Measurements from ENCODE around the gene FGF7. TPM values are rescaled to one million over a fixed set of nuclear protein-coding genes. Genes with fewer than 3 reads are reported as not detected.

FGF7 gene
- total and polyA plus RNA-seq, 2 donors (not counting 1 experiment from before 2014, with no cell fraction given): 61.5 to 488 TPM

- Histone ChIP-seq H3K9ac (ENCODE audit: insufficient read depth, low read length) (no peak overlapping the region), H3K27ac (ENCODE audit: insufficient read depth, low read length) (peak overlapping the region; percentile 19), H3K4me3 (replicated peaks in 1 of 4; ENCODE audit: control extremely low read depth in 1 of 4, insufficient read depth in 1 of 4, low read depth in 3 of 4, low read length in 4 of 4) (peak overlapping the region in 3 of 4 experiments; percentile 9 to 48 (median 33)), H3K36me3 (ENCODE audit: control insufficient read depth, insufficient read depth, low read length) (no peaks in the 10 kb centered on the region), H4K20me1 (ENCODE audit: control insufficient read depth, extremely low read depth, insufficient read depth, low read length) (no peaks in the 10 kb centered on the region), H3K4me2 (ENCODE audit: extremely low read depth, insufficient read depth, low read length) (peak overlapping the region; percentile 61), H3K4me1 (ENCODE audit: control insufficient read depth, extremely low read depth, insufficient read depth, low read length) (peaks cover 2% of the 10 kb centered on the region), H3K79me2 (ENCODE audit: control insufficient read depth, insufficient read depth, low read length) (peaks cover 22% of the 10 kb centered on the region), H3K27me3 (ENCODE audit: control insufficient read depth, insufficient read depth, low read length) (no peaks in the 10 kb centered on the region), H3K9me3 (ENCODE audit: control insufficient read depth, insufficient read depth, low read depth, low read length) (no peaks in the 10 kb centered on the region), H2AFZ (ENCODE audit: low read length) (peak overlapping the region; percentile 40)
- DNase-seq (ENCODE audit: low read depth in 2 of 2): no peak
- TF ChIP-seq EZH2 (IDR thresholded peaks at IDR 0.05; ENCODE audit: low read length, missing control alignments) (no peak), CTCF (conservative IDR thresholded peaks at IDR 0.05 in 1 of 2, IDR thresholded peaks at IDR 0.05 in 1 of 2; ENCODE audit: low read depth in 1 of 2, low read length in 2 of 2) (no peak)
These were observed 43.1 kb downstream of the FGF7 start for GRCh38 chr15:49466119-49466518.

- H3K4me2 ChIP-seq (ENCODE audit: extremely low read depth, insufficient read depth, low read length): peak overlapping the region; percentile 0
- peaks cover 4% of the 10 kb centered on the region for H3K4me1 ChIP-seq (ENCODE audit: control insufficient read depth, extremely low read depth, insufficient read depth, low read length)
- TF ChIP-seq CTCF (conservative IDR thresholded peaks at IDR 0.05 in 1 of 2, IDR thresholded peaks at IDR 0.05 in 1 of 2; ENCODE audit: low read depth in 1 of 2, low read length in 2 of 2) (no peak), EZH2 (IDR thresholded peaks at IDR 0.05; ENCODE audit: low read length, missing control alignments) (no peak)
- H3K9ac ChIP-seq (ENCODE audit: insufficient read depth, low read length): no peak overlapping the region
- no peaks in the 10 kb centered on the region for H3K9me3 ChIP-seq (ENCODE audit: control insufficient read depth, insufficient read depth, low read depth, low read length)
- H4K20me1 ChIP-seq (ENCODE audit: control insufficient read depth, extremely low read depth, insufficient read depth, low read length): no peaks in the 10 kb centered on the region
- H3K36me3 ChIP-seq (ENCODE audit: control insufficient read depth, insufficient read depth, low read length): peaks cover 1% of the 10 kb centered on the region
- peak in 1 of 2 donors; percentile 52 for DNase-seq (ENCODE audit: low read depth in 2 of 2)
- no peak overlapping the region for H3K4me3 ChIP-seq (replicated peaks in 1 of 4; ENCODE audit: control extremely low read depth in 1 of 4, insufficient read depth in 1 of 4, low read depth in 3 of 4, low read length in 4 of 4)
- peaks cover 22% of the 10 kb centered on the region for H3K79me2 ChIP-seq (ENCODE audit: control insufficient read depth, insufficient read depth, low read length)
- H2AFZ ChIP-seq (ENCODE audit: low read length): no peak overlapping the region
- no peaks in the 10 kb centered on the region for H3K27me3 ChIP-seq (ENCODE audit: control insufficient read depth, insufficient read depth, low read length)
- no peak overlapping the region for H3K27ac ChIP-seq (ENCODE audit: insufficient read depth, low read length)
These were observed 44.9 kb downstream of the FGF7 start for GRCh38 chr15:49467746-49468480.

- Histone ChIP-seq H3K4me1 (ENCODE audit: control insufficient read depth, extremely low read depth, insufficient read depth, low read length) (peaks cover 4% of the 10 kb centered on the region), H3K9ac (ENCODE audit: insufficient read depth, low read length) (no peak overlapping the region), H3K36me3 (ENCODE audit: control insufficient read depth, insufficient read depth, low read length) (peaks cover 1% of the 10 kb centered on the region), H3K27me3 (ENCODE audit: control insufficient read depth, insufficient read depth, low read length) (no peaks in the 10 kb centered on the region), H3K4me3 (replicated peaks in 1 of 4; ENCODE audit: control extremely low read depth in 1 of 4, insufficient read depth in 1 of 4, low read depth in 3 of 4, low read length in 4 of 4) (no peak overlapping the region), H3K27ac (ENCODE audit: insufficient read depth, low read length) (no peak overlapping the region), H2AFZ (ENCODE audit: low read length) (no peak overlapping the region), H3K79me2 (ENCODE audit: control insufficient read depth, insufficient read depth, low read length) (peaks cover 19% of the 10 kb centered on the region), H3K9me3 (ENCODE audit: control insufficient read depth, insufficient read depth, low read depth, low read length) (no peaks in the 10 kb centered on the region), H3K4me2 (ENCODE audit: extremely low read depth, insufficient read depth, low read length) (peak overlapping the region; percentile 18), H4K20me1 (ENCODE audit: control insufficient read depth, extremely low read depth, insufficient read depth, low read length) (no peaks in the 10 kb centered on the region)
- TF ChIP-seq CTCF (conservative IDR thresholded peaks at IDR 0.05 in 1 of 2, IDR thresholded peaks at IDR 0.05 in 1 of 2; ENCODE audit: low read depth in 1 of 2, low read length in 2 of 2) (no peak), EZH2 (IDR thresholded peaks at IDR 0.05; ENCODE audit: low read length, missing control alignments) (no peak)
- peak in 1 of 2 donors; percentile 35 for DNase-seq (ENCODE audit: low read depth in 2 of 2)
These were observed 45.4 kb downstream of the FGF7 start for GRCh38 chr15:49468481-49468839.

Measured in fibroblast of lung (primary cell).